ENCODE results near the gene JAKMIP1.

The JAKMIP1 gene

GRCh38 chr4:6204871-6205566 is 4.7 kb upstream of the JAKMIP1 start:
- in situ Hi-C loops (cut with MboI; ENCODE audit: low sequenced_read_pairs), result no loop called here

GRCh38 chr4:6204098-6204497 is 3.7 kb upstream of the JAKMIP1 start:
- in situ Hi-C loops (cut with MboI; ENCODE audit: low sequenced_read_pairs), result no loop called here

DNA sequence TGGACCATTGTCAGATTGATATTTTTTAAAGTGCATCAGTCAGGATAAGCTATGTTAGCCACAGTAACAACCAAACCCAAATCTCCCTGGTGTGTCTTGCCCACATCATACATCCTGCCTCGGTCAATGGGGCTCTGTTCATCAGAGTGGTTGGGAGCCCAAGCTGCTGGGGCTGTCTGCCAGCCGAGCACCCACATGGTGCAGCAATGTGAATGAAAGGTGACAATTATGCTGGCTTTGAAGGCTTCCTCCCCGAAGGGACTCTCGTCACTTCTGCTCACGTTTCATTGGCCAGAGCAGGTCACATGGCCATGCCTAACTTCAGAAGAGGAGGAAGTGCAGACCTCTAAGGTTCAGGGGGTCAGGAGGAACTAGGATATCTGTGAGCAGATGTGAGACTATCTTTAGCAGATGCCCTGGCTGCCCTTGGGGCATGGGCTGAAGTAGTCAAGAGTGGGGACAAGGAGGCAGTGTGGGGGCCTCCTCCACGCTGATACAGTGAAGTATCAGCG is 1.3 kb upstream of the JAKMIP1 start:
- in situ Hi-C loops (cut with MboI; ENCODE audit: low sequenced_read_pairs), result no loop called here

- in situ Hi-C loops (cut with MboI; ENCODE audit: low sequenced_read_pairs), result no loop called here
These were observed 593 bp upstream of the JAKMIP1 start for GRCh38 chr4:6200922-6201362.

- in situ Hi-C loops (cut with MboI; ENCODE audit: low sequenced_read_pairs), result no loop called here
These were observed 877 bp downstream of the JAKMIP1 start for GRCh38 chr4:6199422-6199921.

GRCh38 chr4:6198768-6199421 is 1.5 kb downstream of the JAKMIP1 start:
- in situ Hi-C loops (cut with MboI; ENCODE audit: low sequenced_read_pairs), result no loop called here

GRCh38 chr4:6198278-6198677 is 2.1 kb downstream of the JAKMIP1 start:
- in situ Hi-C loops (cut with MboI; ENCODE audit: low sequenced_read_pairs), result no loop called here

DNA sequence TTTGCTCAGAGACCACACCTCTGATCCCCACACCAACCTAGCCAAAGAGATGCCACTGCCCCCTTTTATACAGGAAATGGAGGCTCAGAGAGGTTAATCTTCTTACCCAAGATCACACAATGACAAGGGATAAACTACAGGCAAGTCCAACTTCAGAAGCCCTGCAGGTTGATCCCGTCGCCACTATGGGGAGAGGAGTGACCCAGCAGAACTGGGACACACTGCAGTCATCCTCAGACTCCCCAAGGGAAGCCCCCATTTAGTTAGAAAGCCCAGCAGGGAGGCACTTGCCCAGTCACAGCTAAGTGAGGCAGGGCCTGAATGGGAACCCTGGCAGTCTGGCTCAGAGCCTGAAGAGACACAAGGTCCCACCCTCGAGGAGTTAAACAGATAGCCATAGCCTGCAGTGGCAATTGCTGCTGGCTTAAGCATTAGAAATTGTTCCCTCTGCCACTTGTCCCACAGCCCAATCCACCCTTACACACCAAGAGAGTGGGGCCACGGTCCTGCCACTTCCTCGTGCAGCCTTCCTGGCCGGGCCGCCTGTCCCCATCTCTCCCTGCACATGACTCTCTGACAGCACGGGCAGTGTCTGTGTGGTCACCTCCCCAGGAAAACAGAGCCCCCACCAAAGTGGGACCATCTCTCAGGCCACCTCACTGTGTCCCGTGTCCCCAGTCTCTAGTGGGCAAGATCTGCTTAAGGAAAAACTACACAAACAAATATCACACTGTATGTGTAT is 2.7 kb downstream of the JAKMIP1 start:
- in situ Hi-C loops (cut with MboI; ENCODE audit: low sequenced_read_pairs), result no loop called here

- in situ Hi-C loops (cut with MboI; ENCODE audit: low sequenced_read_pairs), result no loop called here
These were observed 3.5 kb downstream of the JAKMIP1 start for GRCh38 chr4:6196871-6197270.

GRCh38 chr4:6196324-6196723 is 4.0 kb downstream of the JAKMIP1 start:
- in situ Hi-C loops (cut with MboI; ENCODE audit: low sequenced_read_pairs), result no loop called here

DNA sequence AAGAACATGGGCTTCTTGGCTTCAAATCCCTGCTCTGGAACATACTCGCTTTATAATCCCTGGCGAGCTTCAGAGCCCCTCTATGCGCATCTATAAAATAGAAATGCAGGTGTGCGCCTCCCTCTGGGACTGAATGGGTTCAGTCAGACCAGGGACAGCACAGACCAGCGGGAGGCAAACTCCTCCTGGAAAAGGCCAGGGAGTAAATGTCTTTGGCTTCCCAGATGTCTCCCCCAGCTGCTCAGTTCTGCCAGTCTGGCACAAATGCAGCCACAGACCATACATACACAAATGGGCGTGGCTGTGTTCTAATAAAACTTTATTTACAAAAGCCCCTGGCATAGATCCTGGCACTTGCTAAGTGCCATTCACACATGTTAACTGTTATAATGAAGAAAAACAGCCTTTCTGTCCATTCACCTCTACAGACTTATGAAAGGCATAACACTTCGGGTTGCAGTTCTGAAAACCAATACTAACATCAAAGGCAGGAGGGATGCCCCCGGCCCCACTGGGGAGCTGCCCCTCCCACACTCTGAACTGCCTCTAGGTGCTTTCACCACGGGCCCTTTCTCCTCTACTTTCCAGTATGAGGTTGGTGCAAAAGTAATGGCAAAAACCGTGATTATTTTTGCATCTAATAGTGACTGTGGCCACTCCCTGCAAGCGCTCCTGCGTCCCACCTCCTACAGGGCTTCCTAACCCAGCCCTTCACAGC is 4.6 kb downstream of the JAKMIP1 start:
- in situ Hi-C loops (cut with MboI; ENCODE audit: low sequenced_read_pairs), result no loop called here

DNA sequence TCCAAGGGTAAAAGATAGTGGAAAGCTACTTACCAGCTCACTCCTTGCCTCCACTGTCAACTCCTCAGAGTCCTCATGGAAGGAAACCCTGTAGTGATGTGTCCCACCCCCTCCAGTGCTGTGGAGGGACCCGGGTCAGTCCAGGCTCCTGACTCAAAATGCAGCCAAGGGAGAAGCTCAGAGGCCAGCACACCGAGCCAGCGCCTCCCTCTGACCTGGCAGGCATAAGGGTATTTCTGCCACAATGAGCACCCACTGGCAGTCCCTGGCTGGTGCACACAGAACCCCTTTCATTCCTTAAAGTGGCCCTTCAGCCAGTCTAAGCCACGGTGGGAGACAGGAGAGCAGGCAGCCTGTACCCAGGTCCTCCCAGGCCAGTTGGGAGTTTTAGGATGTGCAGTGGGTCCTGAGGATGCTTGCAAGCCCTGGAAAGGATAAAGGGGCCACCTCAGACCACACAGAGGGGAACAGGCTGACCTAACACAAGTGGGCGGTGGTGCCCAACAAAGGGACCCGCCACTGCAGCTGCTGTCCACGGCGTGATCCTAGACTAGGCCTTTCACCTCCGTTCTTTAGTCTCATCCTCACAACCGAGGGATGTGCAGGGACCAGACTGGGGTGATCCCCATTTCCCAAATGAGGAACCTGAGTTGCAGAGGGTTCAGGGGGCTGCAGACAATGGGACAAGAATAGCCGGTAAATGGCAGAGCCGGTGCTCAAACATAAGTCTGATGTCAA is 5.7 kb downstream of the JAKMIP1 start:
- in situ Hi-C loops (cut with MboI; ENCODE audit: low sequenced_read_pairs), result no loop called here

DNA sequence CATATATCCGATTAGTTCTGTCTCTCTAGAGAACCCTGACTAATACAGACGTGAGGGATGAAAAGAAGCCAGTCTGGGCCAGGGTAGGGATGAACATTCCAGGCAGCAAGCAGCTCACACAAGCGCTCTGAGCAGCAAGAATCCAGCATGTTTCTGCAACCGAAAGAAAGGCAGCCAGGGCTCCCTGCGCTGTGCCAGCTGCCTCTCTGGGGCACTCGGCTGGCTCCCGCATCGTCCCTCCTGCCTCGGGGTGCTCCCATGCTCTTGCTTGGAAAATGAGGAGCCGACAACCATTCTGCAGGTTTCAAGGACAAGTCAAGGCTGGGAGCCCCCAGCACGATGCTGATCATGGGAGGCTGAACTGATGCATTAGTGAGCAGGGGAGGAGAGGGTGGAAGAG is 7.0 kb downstream of the JAKMIP1 start:
- in situ Hi-C loops (cut with MboI; ENCODE audit: low sequenced_read_pairs), result no loop called here

GRCh38 chr4:6192245-6192644 is 8.1 kb downstream of the JAKMIP1 start:
- in situ Hi-C loops (cut with MboI; ENCODE audit: low sequenced_read_pairs), result no loop called here

GRCh38 chr4:6191448-6192130 is 8.8 kb downstream of the JAKMIP1 start:
- in situ Hi-C loops (cut with MboI; ENCODE audit: low sequenced_read_pairs), result no loop called here

DNA sequence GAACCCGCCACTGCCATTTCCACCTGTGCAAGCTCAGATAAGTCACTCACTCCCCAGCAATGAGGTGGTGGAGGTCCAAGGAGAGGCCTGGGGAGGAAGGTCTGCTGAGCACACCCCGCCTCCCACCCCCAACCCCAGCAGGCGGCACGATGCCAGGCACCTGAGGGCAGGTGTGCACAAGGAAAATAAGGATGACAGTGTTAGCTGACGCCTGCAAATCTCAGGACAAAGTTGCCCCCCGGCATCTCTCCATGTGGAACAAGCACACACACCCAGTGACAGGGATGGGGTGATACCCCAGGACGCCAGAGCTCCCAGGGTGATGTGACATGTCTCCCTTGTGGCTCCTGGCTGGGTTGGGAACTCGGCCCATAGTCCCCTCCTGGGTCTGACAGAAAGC is 9.9 kb downstream of the JAKMIP1 start:
- in situ Hi-C loops (cut with MboI; ENCODE audit: low sequenced_read_pairs), result no loop called here

- in situ Hi-C loops (cut with MboI; ENCODE audit: low sequenced_read_pairs), result no loop called here
These were observed 10.8 kb downstream of the JAKMIP1 start for GRCh38 chr4:6189511-6189910.

- in situ Hi-C loops (cut with MboI; ENCODE audit: low sequenced_read_pairs), result no loop called here
These were observed 11.6 kb downstream of the JAKMIP1 start for GRCh38 chr4:6188687-6189305.

GRCh38 chr4:6184169-6184568 is 16.2 kb downstream of the JAKMIP1 start:
- in situ Hi-C loops (cut with MboI; ENCODE audit: low sequenced_read_pairs), result no loop called here
